HepG2 (cell line): ENCODE results near the gene MBD3L2. TPM values are rescaled to one million over a fixed set of nuclear protein-coding genes. Genes with fewer than 3 reads are reported as not detected.
A peak's percentile ranks its signal among the peaks of the same experiment; 100 is the strongest.

Experiments used
- ARNT ChIP-seq: fragments of 450-650 bp; IDR thresholded peaks from 2 replicates; pipeline ENCODE4 v1.6.1; 2017
- BHLHE40 ChIP-seq: IDR thresholded peaks from 2 replicates; pipeline ENCODE4 v1.6.1; 2011; ENCODE audit warnings: low read length, improper control_type of control experiment
- HDAC6 ChIP-seq: fragments of 200-600 bp; sonication (generic); IDR thresholded peaks from 2 replicates; pipeline ENCODE4 v1.7.0; 2017; ENCODE audit warnings: mild to moderate bottlenecking, antibody characterized with exemption, low read length, low read depth
- KIAA2018 ChIP-seq: sonication (generic); formaldehyde crosslinking; IDR thresholded peaks from 2 replicates; pipeline ENCODE4 v1.5.0; 2020; ENCODE audit warnings: mild to moderate bottlenecking, missing genetic modification reagents, borderline replicate concordance
- NR2F1 ChIP-seq, 2 experiments: fragments of 450-650 bp in 1 of 2; formaldehyde crosslinking in 1 of 2; IDR thresholded peaks; 2 replicates each; pipeline versions ENCODE4 v1.5.0 to v1.6.1; 2016 to 2020; ENCODE audit warnings: mild to moderate bottlenecking in 1 of 2, missing compliant biosample characterization in 1 of 2, missing genetic modification reagents in 1 of 2, moderate library complexity in 1 of 2
- PATZ1 ChIP-seq: sonication (generic); formaldehyde crosslinking; IDR thresholded peaks from 2 replicates; pipeline ENCODE4 v1.4.0; 2020; ENCODE audit warnings: missing genetic modification reagents
- PAX8 ChIP-seq: sonication (generic); formaldehyde crosslinking; IDR thresholded peaks from 2 replicates; pipeline ENCODE4 v1.8.0; 2022; ENCODE audit warnings: mild to moderate bottlenecking, missing genetic modification reagents, borderline replicate concordance
- SP5 ChIP-seq: IDR thresholded peaks from 2 replicates; pipeline ENCODE4 v1.6.1; 2016; ENCODE audit warnings: low read depth, borderline replicate concordance
- YY1 ChIP-seq: IDR thresholded peaks from 2 replicates; pipeline ENCODE4 v1.6.1; 2011; ENCODE audit warnings: low read length, low read depth, moderate library complexity, mild to moderate bottlenecking; ENCODE audit not compliant: insufficient read depth, insufficient replicate concordance
- ZMAT3 ChIP-seq: sonication (generic); formaldehyde crosslinking; conservative IDR thresholded peaks from 2 replicates; pipeline ENCODE4 v1.7.0; 2021; ENCODE audit warnings: missing genetic modification reagents
- ZNF251 ChIP-seq: sonication (generic); formaldehyde crosslinking; IDR thresholded peaks from 2 replicates; pipeline ENCODE4 v1.9.0; 2021; ENCODE audit warnings: mild to moderate bottlenecking, missing genetic modification reagents
- ZNF576 ChIP-seq: sonication (generic); formaldehyde crosslinking; IDR thresholded peaks from 2 replicates; pipeline ENCODE4 v1.4.0; 2020; ENCODE audit warnings: mild to moderate bottlenecking, missing genetic modification reagents
- ZNF598 ChIP-seq: sonication (generic); formaldehyde crosslinking; IDR thresholded peaks from 2 replicates; pipeline ENCODE4 v1.5.1; 2020; ENCODE audit warnings: mild to moderate bottlenecking, missing genetic modification reagents, borderline replicate concordance
- ZNF747 ChIP-seq: sonication (generic); formaldehyde crosslinking; IDR thresholded peaks from 2 replicates; pipeline ENCODE4 v1.8.1; 2023; ENCODE audit warnings: missing genetic modification reagents, mild to moderate bottlenecking, borderline replicate concordance
- ZUFSP ChIP-seq: sonication (generic); formaldehyde crosslinking; IDR thresholded peaks from 2 replicates; pipeline ENCODE4 v1.9.0; 2021; ENCODE audit warnings: missing genetic modification reagents, mild to moderate bottlenecking, borderline replicate concordance
- polyA plus RNA-seq, 8 experiments: library from polyadenylated mRNA; depleted of rRNA in 3 of 8; stranded (reverse) in 7 of 8; unstranded in 1 of 8; fragments of >200 nt; fragmentation: Illumina TruSeq in 4 of 8; extraction: Trizol in 4 of 8; gene quantifications; 2 replicates each; pipeline versions ENCODE4 v1.2.1 to v1.2.3, GENCODE V29; 2011 to 2016; ENCODE audit warnings: low read depth in 4 of 8, missing spikeins in 1 of 8, mixed read lengths in 1 of 8; ENCODE audit not compliant: insufficient read depth in 1 of 8
- total RNA-seq, 5 experiments: library from RNA; depleted of rRNA; stranded (reverse); fragments of >200 nt; fragmentation: Illumina TruSeq; extraction: Trizol; gene quantifications; 2 replicates each; pipeline ENCODE4 v1.2.3, GENCODE V29; 2016; ENCODE audit warnings: low read depth in 1 of 5

MBD3L2 gene
- total and polyA plus RNA-seq, 2 of the 13 experiments (the other 11 are each of a cell fraction or from before 2014, with no cell fraction given) = not detected

- TF ChIP-seq KIAA2018 (CRISPR knock-in tag) = 0 out of 2 replicates have a peak, but pooled peaks have one; percentile 64
- TF ChIP-seq ZUFSP (CRISPR knock-in tag) = no peak
- TF ChIP-seq ZNF598 = peak; percentile 70; the same call in 1 of the 2 replicates
- peak; percentile 50; the same call in 1 of the 2 replicates for TF ChIP-seq ZNF747
- TF ChIP-seq PATZ1 (CRISPR knock-in tag) = peak; percentile 42; the same call in 1 of the 2 replicates
- no peak for TF ChIP-seq BHLHE40
- TF ChIP-seq HDAC6 = no peak
- 0 out of 2 replicates have a peak, but pooled peaks have one; percentile 20 for TF ChIP-seq SP5 (CRISPR knock-in tag)
- peak; percentile 28 for TF ChIP-seq YY1
- TF ChIP-seq PAX8 (CRISPR knock-in tag) = no peak
- TF ChIP-seq ZNF251 = no peak
- no peak for TF ChIP-seq NR2F1 (CRISPR knock-in tag; IDR thresholded peaks at IDR 0.05)
- 0 out of 2 replicates have a peak, but pooled peaks have one; percentile 56 for TF ChIP-seq ZNF576 (CRISPR knock-in tag)
- TF ChIP-seq ARNT = no peak
- peak; percentile 76; the same call in 1 of the 2 replicates for TF ChIP-seq ZMAT3 (CRISPR knock-in tag)
These were observed 20.2 kb downstream of the MBD3L2 start, which contains the start of gene ZNF557 (continued) for GRCh38 chr19:7069042-7069903.
